ENCODE data around the gene PGBD1. TPM values are rescaled to one million over a fixed set of nuclear protein-coding genes. Genes with fewer than 3 reads are reported as not detected.
A peak's percentile ranks its signal among the peaks of the same experiment; 100 is the strongest.

Gene PGBD1
- total and polyA plus RNA-seq, 2 of the 13 experiments (the other 11 are each of a cell fraction or from before 2014, with no cell fraction given), result 3.6 to 6.9 TPM

GRCh38 chr6:28335564-28336283, 54.4 kb downstream of the PGBD1 start, which contains the start of gene ZSCAN31 (continued):
- peak; percentile 70; the same call in 1 of the 2 replicates for TF ChIP-seq XBP1 (CRISPR knock-in tag; IDR thresholded peaks at IDR 0.05)
- TF ChIP-seq ZNF512 (CRISPR knock-in tag; IDR thresholded peaks at IDR 0.05), result no peak
- TF ChIP-seq ZNF414 (CRISPR knock-in tag; IDR thresholded peaks at IDR 0.05), result no peak; the same call in 1 of the 2 replicates
- TF ChIP-seq KLF9 (CRISPR knock-in tag; IDR thresholded peaks at IDR 0.05; ENCODE audit: low read depth), result peak; percentile 86; the same call in 1 of the 2 replicates
- no peak for TF ChIP-seq RELA (CRISPR knock-in tag; IDR thresholded peaks at IDR 0.05)
- TF ChIP-seq ZNF407 (CRISPR knock-in tag; IDR thresholded peaks at IDR 0.05; ENCODE audit: not compliant biosample characterization), result peak; percentile 71
- no peak for TF ChIP-seq SP1 (IDR thresholded peaks at IDR 0.05)
- TF ChIP-seq SP1 (CRISPR knock-in tag; IDR thresholded peaks at IDR 0.05), result peak; percentile 28; the same call in 1 of the 2 replicates
- no peak; the same call in 1 of the 2 replicates for TF ChIP-seq ZNF557 (CRISPR knock-in tag; IDR thresholded peaks at IDR 0.05)
- no peak for TF ChIP-seq FOXO4 (CRISPR knock-in tag; conservative IDR thresholded peaks at IDR 0.05)
- peak; percentile 71; the same call in 1 of the 2 replicates for TF ChIP-seq ZNF768 (CRISPR knock-in tag; IDR thresholded peaks at IDR 0.05)
- no peak for TF ChIP-seq TIGD3 (CRISPR knock-in tag; IDR thresholded peaks at IDR 0.05; ENCODE audit: borderline replicate concordance)
- TF ChIP-seq ZNF678 (CRISPR knock-in tag; IDR thresholded peaks at IDR 0.05), result peak; percentile 89
- no peak for TF ChIP-seq MAFG (CRISPR knock-in tag; IDR thresholded peaks at IDR 0.05)
- TF ChIP-seq SNAPC2 (CRISPR knock-in tag; IDR thresholded peaks at IDR 0.05), result peak; percentile 43; the same call in 1 of the 2 replicates
- TF ChIP-seq FOXM1 (CRISPR knock-in tag; IDR thresholded peaks at IDR 0.05), result no peak

All from HepG2 (cell line).